Adipocyte (in vitro differentiated cells): Measurements from ENCODE around the gene CTRB1.

Source experiments
- DNase-seq: peaks from one replicate; pipeline ENCODE4 v3.0.0-alpha.2; 2015; ENCODE audit warnings: low read depth
- H3K27me3 ChIP-seq: replicated peaks from 2 replicates; pipeline ENCODE4 v1.7.0; 2013; ENCODE audit warnings: mild to moderate bottlenecking, low read length, moderate library complexity; ENCODE audit not compliant: control insufficient read depth, insufficient read depth
- H3K36me3 ChIP-seq: 2 replicates; pipeline ENCODE4 v1.7.0; 2013; ENCODE audit warnings: low read length, mild to moderate bottlenecking, moderate library complexity; ENCODE audit not compliant: control insufficient read depth, insufficient read depth, severe bottlenecking
- H3K4me1 ChIP-seq: 2 replicates; pipeline ENCODE4 v1.7.0; 2013; ENCODE audit warnings: mild to moderate bottlenecking, low read length, moderate library complexity; ENCODE audit not compliant: control insufficient read depth, insufficient read depth
- H3K4me3 ChIP-seq: 2 replicates; pipeline ENCODE4 v1.7.0; 2013; ENCODE audit warnings: mild to moderate bottlenecking, low read length, moderate library complexity
- H3K9ac ChIP-seq: 2 replicates; pipeline ENCODE4 v1.7.0; 2013; ENCODE audit warnings: mild to moderate bottlenecking, low read length, moderate library complexity
- H3K9me3 ChIP-seq: 2 replicates; pipeline ENCODE4 v1.7.0; 2013; ENCODE audit warnings: mild to moderate bottlenecking, low read length, moderate library complexity; ENCODE audit not compliant: control insufficient read depth

Gene CTRB1

GRCh38 chr16:75252946-75253911, 34.4 kb downstream of the CTRB1 start:
- peak overlapping the region; percentile 56 for H3K4me3 ChIP-seq
- H3K27me3 ChIP-seq, result no peaks in the 10 kb centered on the region
- H3K9me3 ChIP-seq, result no peaks in the 10 kb centered on the region
- no peaks in the 10 kb centered on the region for H3K36me3 ChIP-seq
- peak; percentile 85 for DNase-seq
- peaks cover 80% of the 10 kb centered on the region for H3K4me1 ChIP-seq
- peak overlapping the region; percentile 82 for H3K9ac ChIP-seq

- no peaks in the 10 kb centered on the region for H3K27me3 ChIP-seq
- H3K9me3 ChIP-seq, result no peaks in the 10 kb centered on the region
- H3K4me3 ChIP-seq, result no peak overlapping the region
- peak overlapping the region; percentile 82 for H3K9ac ChIP-seq
- peak; percentile 76 for DNase-seq
- no peaks in the 10 kb centered on the region for H3K36me3 ChIP-seq
- peaks cover 68% of the 10 kb centered on the region for H3K4me1 ChIP-seq
These were observed 35.6 kb downstream of the CTRB1 start for GRCh38 chr16:75254359-75254837.

- H3K4me3 ChIP-seq, result no peak overlapping the region
These were observed 37.3 kb downstream of the CTRB1 start for GRCh38 chr16:75256059-75256571.

GRCh38 chr16:75256696-75257343, 38.0 kb downstream of the CTRB1 start:
- Histone ChIP-seq H3K9me3 (no peaks in the 10 kb centered on the region), H3K4me3 (no peak overlapping the region), H3K36me3 (no peaks in the 10 kb centered on the region), H3K9ac (peak overlapping the region; percentile 60), H3K27me3 (no peaks in the 10 kb centered on the region), H3K4me1 (peaks cover 64% of the 10 kb centered on the region)
- DNase-seq, result peak; percentile 71

More at GRCh38 chr16:75256059-75256571, 37.3 kb downstream of the CTRB1 start:
- Histone ChIP-seq H3K27me3 (no peaks in the 10 kb centered on the region), H3K9me3 (no peaks in the 10 kb centered on the region), H3K36me3 (no peaks in the 10 kb centered on the region), H3K9ac (peak overlapping the region; percentile 60), H3K4me1 (peaks cover 58% of the 10 kb centered on the region)
- no peak for DNase-seq

GRCh38 chr16:75257886-75258806, 39.4 kb downstream of the CTRB1 start:
- H3K9me3 ChIP-seq, result no peaks in the 10 kb centered on the region
- H3K4me1 ChIP-seq, result peaks cover 64% of the 10 kb centered on the region
- H3K9ac ChIP-seq, result peak overlapping the region; percentile 60
- H3K4me3 ChIP-seq, result no peak overlapping the region
- H3K36me3 ChIP-seq, result no peaks in the 10 kb centered on the region
- DNase-seq, result no peak
- H3K27me3 ChIP-seq, result no peaks in the 10 kb centered on the region

- Histone ChIP-seq H3K4me3 (no peak overlapping the region), H3K36me3 (no peaks in the 10 kb centered on the region), H3K27me3 (no peaks in the 10 kb centered on the region), H3K9ac (no peak overlapping the region), H3K9me3 (no peaks in the 10 kb centered on the region), H3K4me1 (peaks cover 64% of the 10 kb centered on the region)
- no peak for DNase-seq
These were observed 40.0 kb downstream of the CTRB1 start for GRCh38 chr16:75258807-75259141.

- H3K9ac ChIP-seq, result no peak overlapping the region
- no peaks in the 10 kb centered on the region for H3K9me3 ChIP-seq
- no peak for DNase-seq
- H3K4me1 ChIP-seq, result peaks cover 58% of the 10 kb centered on the region
- H3K4me3 ChIP-seq, result no peak overlapping the region
- H3K36me3 ChIP-seq, result no peaks in the 10 kb centered on the region
- H3K27me3 ChIP-seq, result no peaks in the 10 kb centered on the region
These were observed 42.2 kb downstream of the CTRB1 start for GRCh38 chr16:75260851-75261589.

GRCh38 chr16:75261590-75262078, 42.8 kb downstream of the CTRB1 start:
- Histone ChIP-seq H3K4me3 (no peak overlapping the region), H3K36me3 (no peaks in the 10 kb centered on the region), H3K9ac (peak overlapping the region; percentile 2), H3K27me3 (no peaks in the 10 kb centered on the region), H3K9me3 (no peaks in the 10 kb centered on the region), H3K4me1 (peaks cover 58% of the 10 kb centered on the region)
- no peak for DNase-seq

GRCh38 chr16:75262104-75262799, 43.5 kb downstream of the CTRB1 start:
- Histone ChIP-seq H3K9me3 (no peaks in the 10 kb centered on the region), H3K27me3 (no peaks in the 10 kb centered on the region), H3K9ac (peak overlapping the region; percentile 98), H3K4me3 (peak overlapping the region; percentile 95), H3K4me1 (peaks cover 55% of the 10 kb centered on the region), H3K36me3 (no peaks in the 10 kb centered on the region)
- DNase-seq, result no peak

GRCh38 chr16:75262800-75263127, 44.0 kb downstream of the CTRB1 start:
- peak overlapping the region; percentile 98 for H3K9ac ChIP-seq
- DNase-seq, result no peak
- H3K27me3 ChIP-seq, result no peaks in the 10 kb centered on the region
- peaks cover 50% of the 10 kb centered on the region for H3K4me1 ChIP-seq
- peak overlapping the region; percentile 95 for H3K4me3 ChIP-seq
- H3K36me3 ChIP-seq, result no peaks in the 10 kb centered on the region
- H3K9me3 ChIP-seq, result no peaks in the 10 kb centered on the region
